Gastrocnemius medialis (tissue), 4 donors: ENCODE results near the gene NOTCH1.

Source experiments
- CTCF ChIP-seq, 5 experiments: fragments of 450-650 bp in 3 of 5; fragments of 200-600 bp in 2 of 5; sonication (generic) in 2 of 5; IDR thresholded peaks in 4 of 5; conservative IDR thresholded peaks in 1 of 5; 1 replicate in 4 of 5; 2 replicates in 1 of 5; pipeline ENCODE4 v1.5.1; 2016 to 2019; ENCODE audit warnings: antibody characterized with exemption in 5 of 5, mild to moderate bottlenecking in 3 of 5, moderate library complexity in 3 of 5
- POLR2A ChIP-seq, 2 donors: fragments of 450-650 bp; IDR thresholded peaks; one replicate each; pipeline ENCODE4 v1.6.1; 2017; ENCODE audit warnings: antibody characterized with exemption in 2 of 2, mild to moderate bottlenecking in 2 of 2, moderate library complexity in 2 of 2

- no peak for TF ChIP-seq CTCF (IDR thresholded peaks at IDR 0.05 in 4 of 5, conservative IDR thresholded peaks at IDR 0.05 in 1 of 5)
- no peak for TF ChIP-seq POLR2A (IDR thresholded peaks at IDR 0.05)
Measured at GRCh38 chr9:136570916-136571315, 25.1 kb upstream of the NOTCH1 start.
